ENCODE results near the gene LIFR.
"Not testable (repeated sequence)": the region's sequence is repeated elsewhere in the genome, so short reads cannot be mapped to it uniquely, and the experiment has no call there.

Gene LIFR, protein sequence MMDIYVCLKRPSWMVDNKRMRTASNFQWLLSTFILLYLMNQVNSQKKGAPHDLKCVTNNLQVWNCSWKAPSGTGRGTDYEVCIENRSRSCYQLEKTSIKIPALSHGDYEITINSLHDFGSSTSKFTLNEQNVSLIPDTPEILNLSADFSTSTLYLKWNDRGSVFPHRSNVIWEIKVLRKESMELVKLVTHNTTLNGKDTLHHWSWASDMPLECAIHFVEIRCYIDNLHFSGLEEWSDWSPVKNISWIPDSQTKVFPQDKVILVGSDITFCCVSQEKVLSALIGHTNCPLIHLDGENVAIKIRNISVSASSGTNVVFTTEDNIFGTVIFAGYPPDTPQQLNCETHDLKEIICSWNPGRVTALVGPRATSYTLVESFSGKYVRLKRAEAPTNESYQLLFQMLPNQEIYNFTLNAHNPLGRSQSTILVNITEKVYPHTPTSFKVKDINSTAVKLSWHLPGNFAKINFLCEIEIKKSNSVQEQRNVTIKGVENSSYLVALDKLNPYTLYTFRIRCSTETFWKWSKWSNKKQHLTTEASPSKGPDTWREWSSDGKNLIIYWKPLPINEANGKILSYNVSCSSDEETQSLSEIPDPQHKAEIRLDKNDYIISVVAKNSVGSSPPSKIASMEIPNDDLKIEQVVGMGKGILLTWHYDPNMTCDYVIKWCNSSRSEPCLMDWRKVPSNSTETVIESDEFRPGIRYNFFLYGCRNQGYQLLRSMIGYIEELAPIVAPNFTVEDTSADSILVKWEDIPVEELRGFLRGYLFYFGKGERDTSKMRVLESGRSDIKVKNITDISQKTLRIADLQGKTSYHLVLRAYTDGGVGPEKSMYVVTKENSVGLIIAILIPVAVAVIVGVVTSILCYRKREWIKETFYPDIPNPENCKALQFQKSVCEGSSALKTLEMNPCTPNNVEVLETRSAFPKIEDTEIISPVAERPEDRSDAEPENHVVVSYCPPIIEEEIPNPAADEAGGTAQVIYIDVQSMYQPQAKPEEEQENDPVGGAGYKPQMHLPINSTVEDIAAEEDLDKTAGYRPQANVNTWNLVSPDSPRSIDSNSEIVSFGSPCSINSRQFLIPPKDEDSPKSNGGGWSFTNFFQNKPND

GRCh38 chr5:38556599-38557307 is at the start of gene LIFR:
LIFR (minus strand) TSS chr5:38556646; CDS start chr5:38530647, 25,999 bp downstream.
- peak; percentile 51 for DNase-seq (ENCODE audit: low spot score)

- no peak for DNase-seq (ENCODE audit: low spot score)
These were observed 49.2 kb upstream of the LIFR start for GRCh38 chr5:38605610-38606009.

- no peak for DNase-seq (ENCODE audit: low spot score)
These were observed 47.2 kb upstream of the LIFR start for GRCh38 chr5:38603691-38604090.

- no peak for DNase-seq (ENCODE audit: low spot score)
These were observed 46.2 kb upstream of the LIFR start for GRCh38 chr5:38602641-38603040.

GRCh38 chr5:38601863-38602298 is 45.4 kb upstream of the LIFR start:
- DNase-seq (ENCODE audit: low spot score), result no peak

DNA sequence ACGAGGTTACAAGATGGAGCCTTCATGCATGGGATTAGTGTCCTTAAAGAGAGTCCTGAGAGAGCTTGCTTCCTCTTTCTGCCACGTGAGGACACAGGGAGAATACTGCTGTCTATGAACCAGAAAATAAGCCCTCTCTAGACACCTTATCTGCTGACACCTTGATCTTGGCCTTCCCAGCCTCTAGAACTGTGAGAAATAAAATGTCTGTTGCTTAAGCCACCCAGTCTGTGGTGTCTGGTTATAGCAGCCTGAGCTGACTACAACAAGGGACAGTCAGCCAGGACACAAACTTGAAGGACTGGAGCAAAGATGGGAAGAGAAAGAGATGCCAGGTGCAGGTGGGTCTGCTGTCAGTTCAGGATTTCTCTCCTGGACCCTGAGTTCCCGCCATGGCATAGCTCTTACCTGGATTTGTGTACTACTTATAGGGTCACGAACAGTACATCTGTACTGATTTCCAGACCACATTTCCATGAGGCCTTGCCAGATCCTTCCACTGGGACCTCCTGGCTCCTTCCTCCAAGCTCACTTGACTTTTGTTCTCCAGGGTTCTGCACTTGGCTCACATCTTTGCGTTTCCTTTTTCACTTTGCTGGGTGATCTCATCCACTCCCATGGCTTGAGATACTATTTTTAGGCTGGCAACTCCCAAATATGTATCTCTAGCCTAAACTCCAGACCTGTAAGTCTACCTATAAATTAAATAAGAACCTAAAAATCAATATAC is 44.9 kb upstream of the LIFR start:
- no peak for DNase-seq (ENCODE audit: low spot score)

DNA sequence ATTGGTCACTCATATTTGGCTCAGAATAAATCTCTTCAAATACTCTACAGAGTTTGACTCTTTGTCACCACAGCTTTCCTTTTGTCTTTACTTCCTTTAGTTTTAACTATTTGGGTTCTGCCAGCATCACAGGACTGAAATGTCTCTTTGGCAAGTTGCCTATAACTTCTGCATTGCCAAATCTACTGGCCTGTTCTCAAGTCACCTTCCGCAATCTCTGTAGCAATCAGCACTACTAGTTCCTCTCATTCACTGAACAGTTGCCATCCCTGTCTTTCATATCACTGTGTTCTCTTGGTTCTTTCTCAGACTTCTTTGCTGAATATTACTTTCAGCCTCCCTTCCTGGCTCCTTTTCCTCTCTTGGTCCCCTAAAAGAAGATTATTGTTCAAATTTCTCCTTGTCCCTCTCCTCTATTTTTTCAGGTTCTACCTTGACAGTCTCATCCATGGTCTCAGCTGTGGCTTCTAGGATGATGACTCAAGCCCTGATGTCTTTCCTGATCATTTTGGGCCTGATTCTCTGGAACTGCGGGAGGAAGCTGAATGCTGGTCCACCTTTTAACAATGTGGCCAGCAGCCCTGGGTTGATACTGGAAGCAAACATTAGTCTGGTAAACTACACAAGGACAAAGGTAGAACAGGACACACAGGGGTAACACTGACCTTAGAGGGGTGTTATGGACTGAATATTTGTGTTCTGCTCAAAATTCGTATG is 44.0 kb upstream of the LIFR start:
- no peak for DNase-seq (ENCODE audit: low spot score)

DNA sequence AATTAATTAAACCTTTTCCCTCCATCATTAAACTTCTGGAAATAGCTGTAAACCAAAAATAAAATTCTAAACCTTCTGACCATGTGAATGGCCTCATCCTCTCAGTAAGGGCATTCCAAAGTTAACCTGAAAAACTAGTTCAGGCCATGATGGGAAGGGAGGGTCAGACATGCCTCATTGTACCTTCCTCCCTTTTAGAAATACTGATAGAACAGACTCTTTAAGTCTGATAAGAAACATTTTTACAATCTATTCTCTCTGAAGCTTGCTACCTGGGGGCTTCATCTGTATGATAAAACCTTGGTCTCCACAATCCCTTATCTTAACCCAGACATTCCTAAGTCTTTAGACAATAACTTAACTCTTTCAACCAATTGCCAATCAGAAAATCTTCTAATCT is 43.3 kb upstream of the LIFR start:
- DNase-seq (ENCODE audit: low spot score), result not testable (repeated sequence)

DNA sequence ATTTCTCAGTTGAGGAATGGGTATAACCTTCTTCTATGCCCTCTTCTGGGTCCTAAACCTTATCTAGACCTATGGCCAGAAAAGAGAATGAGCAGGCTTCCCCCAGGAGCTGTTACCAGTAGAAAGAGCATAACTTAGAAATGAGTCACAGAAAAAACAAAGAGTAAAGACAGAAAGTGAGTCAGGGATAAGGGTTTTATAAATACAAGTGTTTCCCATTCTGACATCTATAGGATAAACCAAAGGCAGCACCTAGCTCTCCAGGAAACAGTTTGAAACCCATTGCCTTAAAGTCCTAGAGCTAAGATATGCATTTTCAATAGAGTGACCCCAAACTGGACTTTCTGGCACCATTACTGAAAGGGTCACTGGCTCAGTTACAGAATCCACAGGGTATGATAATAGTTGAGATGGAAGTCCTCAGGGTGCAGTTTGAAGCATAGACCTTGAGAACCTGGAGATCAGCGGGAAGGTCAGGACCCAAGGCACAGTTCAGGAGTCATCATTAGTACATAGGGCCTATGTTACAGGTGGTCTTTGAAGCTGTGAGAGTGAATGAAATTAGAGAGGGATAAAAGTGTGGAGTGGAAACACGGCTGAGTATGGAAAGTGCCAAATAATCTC is 42.7 kb upstream of the LIFR start:
- DNase-seq (ENCODE audit: low spot score), result no peak

- no peak for DNase-seq (ENCODE audit: low spot score)
These were observed 42.0 kb upstream of the LIFR start for GRCh38 chr5:38598296-38598993.

- DNase-seq (ENCODE audit: low spot score), result no peak
These were observed 40.5 kb upstream of the LIFR start for GRCh38 chr5:38596981-38597380.

GRCh38 chr5:38595132-38595745 is 38.8 kb upstream of the LIFR start:
- DNase-seq (ENCODE audit: low spot score), result no peak

DNA sequence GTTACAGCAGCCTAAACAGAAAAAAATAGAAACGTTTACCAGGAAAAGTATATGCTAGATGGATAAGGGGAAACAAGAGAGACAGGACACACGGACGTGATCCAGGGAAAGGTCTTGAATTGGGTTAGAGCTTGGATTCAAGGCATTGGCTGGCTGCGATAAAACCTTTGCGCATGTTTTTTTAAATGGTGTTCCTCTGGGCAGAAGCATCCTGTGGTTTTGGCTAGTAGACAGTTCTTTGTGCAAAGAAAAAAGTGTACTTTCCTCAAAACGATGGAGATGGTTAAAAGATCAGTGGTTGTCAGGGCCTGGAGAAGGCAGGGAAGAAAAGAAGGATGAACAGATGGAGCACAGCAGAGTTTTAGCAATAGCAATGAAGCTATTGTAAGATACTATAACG is 37.5 kb upstream of the LIFR start:
- no peak for DNase-seq (ENCODE audit: low spot score)

- no peak for DNase-seq (ENCODE audit: low spot score)
These were observed 35.0 kb upstream of the LIFR start for GRCh38 chr5:38591523-38591849.

DNA sequence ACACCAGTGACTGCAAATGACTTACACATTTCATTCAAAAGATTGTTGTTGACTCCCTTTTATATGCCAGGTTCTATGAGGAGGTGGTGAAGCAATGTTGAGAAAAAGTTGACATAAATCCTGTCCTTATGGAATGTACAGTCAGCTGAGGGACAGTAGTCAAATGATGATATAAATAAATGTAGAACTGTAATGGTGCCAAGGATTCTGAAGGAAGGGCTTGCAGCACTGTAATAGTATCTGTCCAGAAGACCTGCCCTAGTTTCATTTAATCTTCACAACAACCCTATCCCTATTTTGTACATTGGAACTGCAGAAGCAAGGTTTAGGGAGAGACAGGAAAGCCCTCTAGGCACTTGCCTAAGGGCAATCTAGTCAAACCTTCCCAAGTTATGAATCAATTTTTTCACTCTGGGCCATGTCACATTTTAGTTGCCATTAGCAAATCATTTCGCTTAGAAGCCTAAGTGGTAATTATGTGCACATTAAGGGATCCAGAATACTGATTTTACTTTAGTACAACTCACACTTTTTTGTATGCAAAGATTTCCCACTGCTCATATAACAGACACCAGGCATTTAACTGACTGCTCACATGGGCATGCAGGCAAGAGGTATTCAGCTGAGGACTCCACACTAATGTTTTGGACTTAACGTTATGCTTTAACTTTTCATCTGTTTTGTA is 34.5 kb upstream of the LIFR start:
- no peak for DNase-seq (ENCODE audit: low spot score)

GRCh38 chr5:38589629-38590028 is 33.2 kb upstream of the LIFR start:
- DNase-seq (ENCODE audit: low spot score), result no peak

DNA sequence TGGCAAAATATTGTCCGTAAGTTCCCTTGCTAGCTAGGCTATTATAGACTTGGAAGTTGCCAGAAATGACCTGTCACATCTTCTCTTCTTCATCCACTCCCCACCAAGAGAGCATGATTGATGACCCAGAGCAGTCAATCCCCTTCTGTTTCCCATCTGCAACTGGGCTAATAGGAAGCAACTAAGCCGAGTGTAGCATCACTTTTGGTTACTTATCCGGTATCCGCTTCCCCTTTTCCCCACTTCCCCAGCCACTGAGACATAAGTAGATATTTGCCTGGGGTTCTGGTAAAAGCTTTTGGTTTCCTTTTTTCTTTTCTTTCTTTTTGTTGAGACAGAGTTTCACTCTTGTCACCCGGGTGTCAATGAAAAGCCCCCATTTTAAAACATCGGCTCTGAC is 29.4 kb upstream of the LIFR start:
- DNase-seq (ENCODE audit: low spot score), result no peak

GRCh38 chr5:38583500-38583899 is 27.1 kb upstream of the LIFR start:
- DNase-seq (ENCODE audit: low spot score), result no peak

DNA sequence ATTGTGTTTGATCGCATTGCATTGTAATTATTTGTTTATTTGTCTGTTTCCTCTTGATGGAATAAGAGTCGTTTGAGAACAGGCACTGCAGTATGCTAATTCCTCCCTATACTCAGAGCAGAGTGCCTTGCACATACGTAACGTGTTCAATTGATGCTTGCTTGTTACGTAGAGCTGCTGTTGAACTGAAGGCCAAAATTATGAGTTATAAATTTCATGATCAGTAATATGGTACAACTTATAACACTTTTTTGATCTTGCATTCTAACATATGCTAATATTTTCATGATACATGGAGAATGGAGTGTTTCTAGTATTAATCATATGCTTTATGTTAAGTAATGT is 26.5 kb upstream of the LIFR start:
- no peak for DNase-seq (ENCODE audit: low spot score)

Data from activated CD4-positive, alpha-beta T cell treated with anti-CD3 and anti-CD28 coated beads, Interleukin-2, Interleukin-4, amounts not matched to agents 100 ng/mL and 50 ng/mL, durations not matched to agents 16 hours and 8 hours (primary cell).